Keratinocyte (primary cell): Measurements from ENCODE around the gene SLC2A9. TPM values are rescaled to one million over a fixed set of nuclear protein-coding genes. Genes with fewer than 3 reads are reported as not detected.

Experiments
- DNase-seq: peaks from one replicate; pipeline ENCODE4 v3.0.0-alpha.2; 2011; ENCODE audit warnings: low read depth, missing footprints, low spot score
- FAIRE-seq: peaks from 2 replicates; lab custom pipeline; 2011; peaks lifted over from hg19 to GRCh38; lab: Jason Lieb, UNC
- H2AFZ ChIP-seq: 2 replicates; pipeline ENCODE4 v1.6.0; 2012; ENCODE audit warnings: low read length, control low read depth, inconsistent platforms; ENCODE audit not compliant: control insufficient read depth
- H3K27ac ChIP-seq: 2 replicates; pipeline ENCODE4 v1.5.1; 2011; ENCODE audit warnings: low read length; ENCODE audit not compliant: control insufficient read depth, insufficient read depth
- H3K27me3 ChIP-seq: 3 replicates; pipeline ENCODE4 v1.6.0; 2011; ENCODE audit warnings: low read length; ENCODE audit not compliant: control insufficient read depth, insufficient read depth; ENCODE audit errors: extremely low read depth
- H3K36me3 ChIP-seq, 2 experiments: 2 replicates in 1 of 2; 3 replicates in 1 of 2; pipeline ENCODE4 v1.5.1; 2011; ENCODE audit warnings: low read length in 2 of 2, mild to moderate bottlenecking in 1 of 2; ENCODE audit not compliant: control insufficient read depth in 2 of 2, insufficient read depth in 2 of 2; ENCODE audit errors: extremely low read depth in 1 of 2
- H3K4me1 ChIP-seq: 3 replicates; pipeline ENCODE4 v1.5.1; 2011; ENCODE audit warnings: low read length; ENCODE audit not compliant: control insufficient read depth, insufficient read depth; ENCODE audit errors: extremely low read depth
- H3K4me2 ChIP-seq: 3 replicates; pipeline ENCODE4 v1.6.0; 2011; ENCODE audit warnings: low read depth, low read length; ENCODE audit not compliant: control insufficient read depth, insufficient read depth; ENCODE audit errors: extremely low read depth
- H3K4me3 ChIP-seq, 3 experiments: fragments of 200-600 bp in 1 of 3; sonication (generic) in 1 of 3; 2 replicates in 2 of 3; 3 replicates in 1 of 3; pipeline ENCODE4 v1.5.1; 2011 to 2016; ENCODE audit warnings: low read length in 3 of 3, mild to moderate bottlenecking in 3 of 3, control low read depth in 2 of 3, inconsistent platforms in 1 of 3, low read depth in 1 of 3, mixed read lengths in 1 of 3, mixed run types in 1 of 3, moderate library complexity in 1 of 3; ENCODE audit not compliant: control insufficient read depth in 2 of 3, insufficient read depth in 2 of 3; ENCODE audit errors: extremely low read depth in 1 of 3
- H3K79me2 ChIP-seq: 2 replicates; pipeline ENCODE4 v1.6.0; 2012; ENCODE audit warnings: low read length; ENCODE audit not compliant: control insufficient read depth, insufficient read depth
- H3K9ac ChIP-seq: 3 replicates; pipeline ENCODE4 v1.6.0; 2011; ENCODE audit warnings: low read length; ENCODE audit not compliant: control insufficient read depth, insufficient read depth; ENCODE audit errors: extremely low read depth
- H3K9me1 ChIP-seq: 3 replicates; pipeline ENCODE4 v1.6.0; 2011; ENCODE audit warnings: low read length; ENCODE audit not compliant: control insufficient read depth, insufficient read depth; ENCODE audit errors: extremely low read depth
- H3K9me3 ChIP-seq: 2 replicates; pipeline ENCODE4 v1.5.1; 2012; ENCODE audit warnings: low read depth, low read length; ENCODE audit not compliant: control insufficient read depth
- H4K20me1 ChIP-seq: 3 replicates; pipeline ENCODE4 v1.6.0; 2011; ENCODE audit warnings: low read length; ENCODE audit not compliant: control insufficient read depth, insufficient read depth; ENCODE audit errors: extremely low read depth
- CTCF ChIP-seq, 3 experiments: IDR thresholded peaks in 1 of 3; conservative IDR thresholded peaks in 1 of 3; optimal IDR thresholded peaks in 1 of 3; 2 replicates in 2 of 3; 3 replicates in 1 of 3; pipeline versions ENCODE3 to v1.5.1; 2011; ENCODE audit warnings: low read length in 3 of 3, mild to moderate bottlenecking in 3 of 3, moderate library complexity in 2 of 3, control low read depth in 1 of 3, inconsistent platforms in 1 of 3; ENCODE audit not compliant: insufficient read depth in 2 of 3; ENCODE audit errors: extremely low read depth in 1 of 3
- EZH2 ChIP-seq: IDR thresholded peaks from one replicate; pipeline ENCODE4 v1.6.1; 2012; ENCODE audit warnings: inconsistent platforms, mild to moderate bottlenecking, low read length, moderate library complexity
- dilution Hi-C: fragments of 300-500 bp; cut with MboI; formaldehyde crosslinking; loops from one replicate; pipeline ENCODE4 v1.7.0; 2020; ENCODE audit warnings: low sequenced_read_pairs; ENCODE audit not compliant: extremely low pct_ligation_motif_present
- polyA plus RNA-seq, 5 experiments: library from polyadenylated mRNA; depleted of rRNA in 3 of 5; stranded (reverse) in 3 of 5; stranded (forward) in 1 of 5; unstranded in 1 of 5; fragments of >200 nt; gene quantifications; 1 replicate in 1 of 5; 2 replicates in 3 of 5; 3 replicates in 1 of 5; pipeline versions ENCODE4 v1.2.1 to v1.2.3, GENCODE V29; 2011 to 2012; ENCODE audit warnings: missing spikeins in 2 of 5, low read depth in 1 of 5, low replicate concordance in 1 of 5

Gene SLC2A9
- polyA plus RNA-seq, 1 donor (not counting 4 experiments of a cell fraction or from before 2014, with no cell fraction given) = 37.3 TPM

GRCh38 chr4:9953089-9953488 lies 68.2 kb downstream of the SLC2A9 start:
- H3K79me2 ChIP-seq = peaks cover 1% of the 10 kb centered on the region
- no peaks in the 10 kb centered on the region for H3K9me1 ChIP-seq
- no peaks in the 10 kb centered on the region for H3K4me1 ChIP-seq
- H3K27ac ChIP-seq = no peak overlapping the region
- TF ChIP-seq EZH2 (no peak), CTCF (optimal IDR thresholded peaks at IDR 0.05 in 1 of 3, IDR thresholded peaks at IDR 0.05 in 1 of 3, conservative IDR thresholded peaks at IDR 0.05 in 1 of 3; ENCODE audit: extremely low read depth in 1 of 3, insufficient read depth in 2 of 3, low read length in 3 of 3) (no peak)
- dilution Hi-C loops = no loop called here
- no peaks in the 10 kb centered on the region for H3K9me3 ChIP-seq
- no peaks in the 10 kb centered on the region for H3K27me3 ChIP-seq
- H3K4me3 ChIP-seq = no peak overlapping the region
- H3K4me2 ChIP-seq = no peak overlapping the region
- FAIRE-seq = no peak
- no peak for DNase-seq
- H2AFZ ChIP-seq = no peak overlapping the region
- H4K20me1 ChIP-seq = no peaks in the 10 kb centered on the region
- peaks cover 0 to 11% of the 10 kb centered on the region in 2 experiments for H3K36me3 ChIP-seq
- H3K9ac ChIP-seq = no peak overlapping the region

- H3K9me3 ChIP-seq = no peaks in the 10 kb centered on the region
- no peak overlapping the region for H2AFZ ChIP-seq
- no peak for FAIRE-seq
- H3K4me2 ChIP-seq = no peak overlapping the region
- no peak overlapping the region for H3K4me3 ChIP-seq
- peaks cover under 1% of the 10 kb centered on the region for H3K9me1 ChIP-seq
- H3K27me3 ChIP-seq = no peaks in the 10 kb centered on the region
- peaks cover 4 to 11% of the 10 kb centered on the region in 2 experiments for H3K36me3 ChIP-seq
- peaks cover 1% of the 10 kb centered on the region for H3K79me2 ChIP-seq
- H3K27ac ChIP-seq = no peak overlapping the region
- no peaks in the 10 kb centered on the region for H4K20me1 ChIP-seq
- TF ChIP-seq EZH2 = no peak
- TF ChIP-seq CTCF (optimal IDR thresholded peaks at IDR 0.05 in 1 of 3, IDR thresholded peaks at IDR 0.05 in 1 of 3, conservative IDR thresholded peaks at IDR 0.05 in 1 of 3; ENCODE audit: extremely low read depth in 1 of 3, insufficient read depth in 2 of 3, low read length in 3 of 3) = no peak
- H3K4me1 ChIP-seq = no peaks in the 10 kb centered on the region
- no peak overlapping the region for H3K9ac ChIP-seq
- no peak for DNase-seq
- dilution Hi-C loops = no loop called here
These were observed 68.8 kb downstream of the SLC2A9 start for GRCh38 chr4:9952415-9952950.
